SK-N-MC (cell line): Measurements from ENCODE around the gene STRBP.

ENCODE experiments used
- EZH2 ChIP-seq: fragments of 200-600 bp; sonication (generic); IDR thresholded peaks from one replicate; pipeline ENCODE4 v1.6.1; 2017; ENCODE audit warnings: antibody characterized with exemption
- FOXP2 ChIP-seq: optimal IDR thresholded peaks from 2 replicates; pipeline ENCODE3; 2011; ENCODE audit warnings: mild to moderate bottlenecking, moderate library complexity; ENCODE audit not compliant: insufficient read depth; ENCODE audit errors: extremely low read length, control extremely low read depth
- POLR2AphosphoS5 ChIP-seq: IDR thresholded peaks from 2 replicates; pipeline ENCODE4 v1.6.1; 2012; ENCODE audit warnings: mild to moderate bottlenecking, low read depth, low read length, borderline replicate concordance

DNA sequence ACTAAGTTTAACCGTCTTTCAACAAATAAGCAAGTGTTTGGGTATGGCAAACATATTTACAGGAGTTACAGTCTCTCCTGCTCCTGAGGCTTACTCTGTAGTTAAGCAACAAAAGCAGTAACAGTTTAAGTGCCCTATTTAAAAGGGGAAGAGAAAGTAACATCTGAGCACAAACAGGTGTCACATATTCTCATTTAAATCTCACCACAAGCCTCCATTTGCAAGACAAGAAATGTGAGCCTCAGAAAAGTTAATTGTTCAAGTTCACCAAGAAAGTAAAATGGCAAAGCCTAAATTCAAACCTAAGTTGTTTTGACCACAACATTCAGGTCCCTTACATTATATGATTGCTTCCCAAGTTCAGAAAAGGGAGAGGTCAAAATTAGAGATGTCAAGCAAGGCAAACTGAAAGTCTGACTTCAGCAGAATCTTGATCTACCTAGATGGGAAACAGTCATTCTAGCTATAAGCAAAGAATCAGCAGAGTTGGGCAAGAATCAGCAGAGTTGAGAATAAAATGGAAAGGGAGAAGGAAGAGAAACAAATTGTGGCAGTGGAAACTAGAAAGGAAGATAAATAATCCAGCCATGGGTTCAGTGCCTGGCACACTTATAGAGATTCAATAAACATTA lies 93.4 kb downstream of the STRBP start:
- TF ChIP-seq EZH2, result no peak
- TF ChIP-seq POLR2AphosphoS5, result no peak
- no peak for TF ChIP-seq FOXP2
